Stimulated activated CD8-positive, alpha-beta memory T cell treated with anti-CD3 and anti-CD28 coated beads, Interleukin-7, amount 100 ng/mL, for 4 hours (primary cell): ENCODE measurements around the gene ACVR1B.

ENCODE experiments used
- DNase-seq, 2 donors: peaks; one replicate each; pipeline ENCODE4 v3.0.0-alpha.2; 2020; ENCODE audit warnings: low read depth in 2 of 2

Gene ACVR1B

DNA sequence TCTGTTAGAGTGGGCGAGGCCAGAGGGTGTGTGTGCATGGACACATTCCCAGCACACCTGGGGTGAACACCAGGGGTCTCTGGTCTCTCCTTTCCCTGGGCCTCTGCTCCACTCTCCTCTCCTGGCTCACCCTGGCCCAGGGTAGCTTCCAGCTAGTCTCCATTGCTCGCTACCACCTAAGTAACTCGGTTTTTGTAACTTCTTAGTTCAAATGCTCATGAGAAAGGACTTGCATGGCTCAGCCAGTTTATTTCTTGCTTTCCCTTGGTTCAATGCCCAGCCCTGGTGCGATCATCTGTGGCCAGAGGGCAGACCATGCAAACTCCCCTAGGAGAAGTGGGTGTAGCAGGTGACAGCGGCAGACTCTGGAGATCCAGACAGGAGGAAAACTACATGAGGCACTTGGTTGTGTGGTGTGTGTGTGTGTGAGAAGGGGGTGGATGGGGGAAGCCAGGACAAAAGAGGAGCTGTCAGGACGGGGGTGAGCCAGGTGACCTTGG, 8.9 kb upstream of the ACVR1B start:
- no peak for DNase-seq

DNA sequence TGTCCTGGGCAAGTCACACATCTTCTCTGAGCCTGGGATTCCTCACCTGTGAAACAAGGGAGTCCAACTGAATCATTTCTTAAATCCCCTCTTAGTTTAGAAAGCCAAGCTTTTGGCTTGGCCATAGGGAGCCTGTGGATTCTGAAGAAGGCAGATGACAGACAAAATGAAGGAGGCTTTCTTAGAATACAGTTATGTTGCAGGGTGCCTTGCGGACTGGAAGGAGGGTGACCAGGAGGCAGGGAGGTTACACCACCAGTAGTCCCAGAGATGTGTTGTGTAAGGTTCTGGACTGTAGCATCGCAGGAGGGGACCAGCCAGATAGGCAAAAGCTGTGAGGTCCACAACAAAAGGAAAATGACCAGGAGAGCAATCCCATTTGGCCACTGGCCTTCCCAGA, 8.2 kb upstream of the ACVR1B start:
- no peak for DNase-seq

DNA sequence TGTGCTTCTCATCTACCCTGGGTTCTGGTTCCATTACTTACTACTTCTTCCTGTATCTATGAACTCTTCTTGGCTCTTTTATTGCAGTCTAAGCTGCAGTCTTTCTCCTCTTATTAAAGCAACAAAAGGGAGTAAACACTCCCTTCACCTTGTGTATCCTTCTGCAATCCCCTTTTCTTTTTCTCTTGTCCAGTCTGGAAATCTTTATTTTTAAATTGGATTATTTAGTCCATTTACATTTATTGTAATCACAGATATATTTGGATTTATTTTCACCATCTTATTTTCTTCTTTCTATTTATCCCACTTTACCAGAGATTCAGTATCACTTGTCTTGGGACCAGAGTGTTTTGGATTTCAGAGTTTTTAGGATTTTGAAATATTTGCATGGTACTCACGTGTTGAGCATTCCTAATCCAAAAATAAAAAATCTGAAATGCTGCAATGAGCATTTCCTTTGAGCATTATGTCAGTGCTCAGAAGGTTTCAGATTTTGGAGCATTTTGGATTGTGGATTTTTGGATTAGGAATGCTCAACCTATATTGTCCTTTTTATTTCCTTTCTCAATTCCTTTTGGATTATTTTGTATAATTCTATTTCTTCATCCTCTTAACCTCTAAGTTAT, 6.8 kb upstream of the ACVR1B start:
- DNase-seq = no peak

GRCh38 chr12:51947246-51947996, 4.1 kb upstream of the ACVR1B start:
- DNase-seq = no peak

- DNase-seq = no peak
Observed at GRCh38 chr12:51948066-51948465, 3.4 kb upstream of the ACVR1B start.

GRCh38 chr12:51949342-51950030, 2.0 kb upstream of the ACVR1B start:
- no peak for DNase-seq

DNA sequence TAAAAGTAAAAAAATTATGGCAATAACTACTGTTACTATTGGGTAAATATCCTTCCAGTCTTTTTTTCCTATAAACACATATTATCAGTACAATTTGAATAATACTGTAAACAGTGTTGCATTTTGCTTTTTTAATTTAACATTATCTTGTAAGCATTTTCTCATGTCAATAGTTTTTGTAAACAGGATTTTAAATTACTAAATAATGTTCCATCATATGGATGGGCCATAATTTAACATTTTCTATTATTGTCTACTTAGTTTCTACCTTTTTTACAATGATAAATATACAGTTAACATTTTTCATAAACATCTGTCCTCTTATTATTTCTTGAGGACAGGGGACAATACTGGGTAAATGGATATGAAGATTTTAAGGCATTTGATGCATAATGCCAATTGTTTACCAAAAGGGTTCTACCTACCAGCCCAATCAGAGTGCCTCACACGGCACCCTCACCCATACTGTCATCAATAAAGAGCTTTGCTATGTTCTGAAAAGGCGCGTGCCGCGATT, 759 bp upstream of the ACVR1B start:
- no peak for DNase-seq

DNA sequence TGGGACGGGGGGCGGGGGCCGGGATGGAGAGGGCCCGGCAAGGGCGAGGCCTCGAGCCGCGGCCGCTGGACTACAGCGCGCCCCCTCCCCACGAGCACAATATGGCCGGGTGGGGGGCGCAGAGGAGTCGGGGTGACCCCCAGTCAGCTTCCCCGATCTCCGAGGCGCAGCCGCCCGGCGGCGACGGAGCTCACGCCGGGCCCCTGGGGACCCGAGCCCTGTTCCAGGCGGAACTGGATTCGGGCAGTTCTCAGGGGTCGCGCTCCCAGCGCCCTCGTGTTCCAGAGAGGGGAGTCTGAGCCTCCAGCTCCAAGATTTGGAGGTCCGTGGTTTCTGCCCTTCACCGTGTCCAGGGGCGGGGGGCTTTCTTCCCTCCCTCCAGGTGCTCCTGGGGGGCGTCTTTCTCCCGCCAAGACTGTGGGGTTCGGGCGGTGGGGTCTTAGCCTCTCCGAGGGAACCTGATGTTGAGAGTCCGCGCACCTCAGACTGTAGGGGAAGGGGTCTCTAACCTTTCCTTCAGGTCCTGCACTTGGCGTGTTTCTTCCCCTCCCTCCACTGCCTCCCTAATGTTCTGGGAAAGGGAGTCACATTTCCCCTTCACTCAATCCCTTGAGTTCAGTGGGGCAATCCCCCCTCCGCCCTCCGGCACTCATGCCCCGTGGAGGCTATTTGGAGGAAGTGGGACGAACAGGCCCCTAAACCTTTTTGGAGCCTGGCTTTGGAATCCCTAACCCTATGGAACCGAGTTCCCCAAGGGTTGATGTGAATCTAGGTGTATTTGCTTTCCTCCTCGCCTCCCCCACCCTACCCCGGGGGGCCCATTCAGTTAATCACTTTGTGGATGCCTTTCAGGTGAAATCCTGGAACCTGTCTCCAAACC, 584 bp downstream of the ACVR1B start:
- DNase-seq = no peak

GRCh38 chr12:51953089-51953488, 1.6 kb downstream of the ACVR1B start:
- DNase-seq = no peak

DNA sequence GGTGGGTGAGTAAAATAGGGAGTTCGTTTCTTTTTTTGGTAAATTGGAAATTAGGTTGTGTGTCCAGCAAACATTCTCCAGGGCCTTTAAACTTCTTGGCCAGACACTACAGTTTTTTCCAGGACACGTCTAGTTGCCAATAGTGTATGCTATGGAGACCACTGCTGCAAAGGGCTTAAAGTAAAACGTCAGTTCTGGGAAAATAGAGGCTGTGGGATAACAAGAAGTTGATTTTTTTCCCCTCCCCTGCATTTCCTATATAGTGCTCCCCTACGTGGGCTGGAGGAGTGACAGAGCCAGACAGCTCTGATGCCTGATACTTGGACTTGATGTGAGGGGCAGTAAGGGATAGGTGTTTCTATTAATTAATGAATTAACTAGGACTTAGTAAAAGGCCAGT, 2.4 kb downstream of the ACVR1B start:
- no peak for DNase-seq

DNA sequence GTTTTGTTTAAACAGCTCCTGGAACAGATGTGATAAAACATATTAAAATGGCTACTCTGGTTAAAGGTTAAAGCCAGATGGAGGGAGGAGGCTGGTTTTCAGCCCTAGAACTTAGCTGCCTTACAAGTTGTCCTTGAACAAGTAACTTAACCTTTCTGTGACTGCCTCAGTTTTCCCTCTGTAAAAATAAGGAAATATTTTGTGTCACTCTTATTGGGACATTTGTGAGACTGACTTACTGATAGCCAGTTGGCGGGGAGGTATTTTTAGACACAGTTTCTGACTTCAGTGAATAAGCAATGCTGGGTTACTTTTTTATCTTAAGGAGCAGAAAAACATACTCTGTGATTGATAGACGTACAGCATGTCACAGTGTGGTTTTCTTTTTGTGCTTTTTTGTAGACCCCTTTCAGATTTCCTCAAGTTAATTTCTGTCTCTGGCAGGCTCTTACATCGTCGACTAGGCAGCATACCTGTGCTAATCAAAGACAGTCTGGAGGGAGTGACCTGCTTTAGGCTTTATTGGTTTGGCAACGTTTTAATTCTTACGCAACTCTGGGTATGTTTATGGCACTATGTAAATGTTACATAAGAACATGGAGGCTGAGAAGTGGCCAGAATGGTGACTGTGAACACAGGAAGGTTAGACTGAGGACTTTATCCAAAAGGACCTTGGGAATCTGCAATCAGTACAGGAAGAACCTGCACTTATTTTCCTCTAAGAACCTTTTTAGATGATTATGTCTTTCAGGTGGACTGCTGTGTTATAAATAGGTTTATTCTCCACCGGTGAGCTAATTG, 3.3 kb downstream of the ACVR1B start:
- no peak for DNase-seq

- no peak for DNase-seq
Observed at GRCh38 chr12:51955702-51956101, 4.2 kb downstream of the ACVR1B start.

- no peak for DNase-seq
Observed at GRCh38 chr12:51958542-51958941, 7.0 kb downstream of the ACVR1B start.

DNA sequence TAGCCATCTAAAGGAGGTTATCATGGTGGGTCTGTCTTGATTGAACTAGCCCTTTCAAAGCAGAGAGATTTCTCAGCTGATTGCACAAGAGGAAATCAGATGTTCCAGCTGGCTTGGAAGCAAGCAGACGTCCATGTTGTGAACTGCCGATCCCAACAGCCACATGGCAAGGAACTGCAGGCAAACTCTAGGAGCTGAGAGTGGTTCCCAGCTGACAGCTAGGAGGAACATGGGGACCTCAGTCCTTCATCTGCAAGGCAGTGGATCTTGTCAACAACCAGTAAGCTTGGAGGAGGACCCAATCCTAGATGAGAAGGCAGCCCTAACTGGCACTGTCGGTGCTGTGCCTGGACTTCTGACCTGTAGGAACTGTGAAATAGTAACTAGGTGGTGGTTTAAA, 7.7 kb downstream of the ACVR1B start:
- DNase-seq = no peak

DNA sequence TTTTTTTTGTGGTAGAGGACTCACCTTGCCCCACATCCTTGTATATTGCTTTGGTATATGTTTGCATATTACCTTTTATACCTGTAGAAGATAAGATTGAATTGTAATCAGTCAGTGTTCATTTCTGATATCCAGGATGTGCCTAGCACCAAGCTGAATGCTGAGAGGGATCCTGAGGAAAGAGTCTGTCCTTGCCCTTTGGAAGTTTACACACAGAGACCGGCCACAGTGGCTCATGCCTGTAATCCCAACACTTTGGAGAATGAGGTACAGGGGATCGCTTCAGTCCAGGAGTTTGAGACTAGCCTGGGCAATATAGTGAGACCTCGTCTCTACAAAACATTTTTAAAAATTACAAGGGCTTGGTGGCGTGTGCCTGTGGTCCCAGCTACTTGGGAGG, 8.4 kb downstream of the ACVR1B start:
- no peak for DNase-seq

- DNase-seq = no peak
Observed at GRCh38 chr12:51960488-51960887, 9.0 kb downstream of the ACVR1B start.

DNA sequence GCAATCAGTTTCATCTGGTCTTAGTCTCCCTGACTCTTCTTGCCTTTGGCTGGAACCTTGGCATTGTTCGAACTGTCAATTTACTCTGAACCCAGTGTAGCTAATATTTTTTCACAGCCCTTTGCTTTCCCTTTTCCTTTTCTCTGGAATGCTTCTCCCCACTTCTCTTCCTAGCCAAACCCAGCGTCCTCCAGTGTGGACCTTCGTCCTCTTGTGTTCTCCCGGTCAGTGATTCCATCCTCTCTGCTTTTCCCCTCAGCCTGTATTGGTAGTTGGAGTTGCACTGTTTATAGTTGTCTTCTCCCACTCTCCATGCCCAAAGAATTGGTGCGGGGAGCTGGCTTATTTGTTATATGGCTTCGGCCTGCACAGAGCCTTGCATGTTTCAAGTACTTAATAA, 9.4 kb downstream of the ACVR1B start:
- no peak for DNase-seq

GRCh38 chr12:51961834-51962233, 10.3 kb downstream of the ACVR1B start:
- no peak for DNase-seq

- no peak for DNase-seq
Observed at GRCh38 chr12:51962737-51963136, 11.2 kb downstream of the ACVR1B start.

DNA sequence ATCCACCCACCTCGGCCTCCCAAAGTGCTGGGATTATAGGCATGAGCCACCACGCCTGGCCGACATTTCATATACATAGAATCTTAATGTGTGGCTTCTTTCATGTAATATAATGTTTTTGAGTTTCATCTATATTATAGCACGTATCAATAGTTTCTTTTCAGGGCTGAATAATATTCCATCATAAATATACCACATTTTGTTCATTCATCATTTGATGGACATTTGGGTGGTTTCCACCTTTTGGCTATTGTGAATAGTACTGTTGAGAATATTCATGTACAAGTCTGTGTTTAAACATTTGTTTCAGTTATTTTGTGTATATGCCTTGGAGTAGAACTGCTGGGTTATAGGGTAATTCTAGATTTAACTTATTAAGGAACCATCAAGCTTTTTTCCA, 12.0 kb downstream of the ACVR1B start:
- DNase-seq = no peak

DNA sequence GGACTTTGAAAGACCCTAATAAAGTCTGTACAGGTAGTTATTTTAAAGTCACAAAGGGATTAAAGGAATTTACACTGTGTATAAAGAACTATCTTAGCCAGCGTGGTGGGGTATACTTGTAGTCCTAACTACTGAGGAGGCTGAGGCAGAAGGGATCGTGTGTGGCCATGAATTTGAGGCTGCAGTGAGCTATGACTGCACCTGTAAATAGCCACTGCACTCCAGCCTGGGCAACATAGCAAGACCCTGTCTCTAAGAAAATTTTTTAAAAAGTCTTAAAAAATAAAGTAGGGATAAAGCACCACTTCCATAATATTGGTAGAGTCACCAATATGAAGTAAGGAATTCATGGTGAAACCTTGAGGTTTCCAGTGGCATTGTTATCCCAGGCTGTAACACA, 18.1 kb downstream of the ACVR1B start:
- DNase-seq = no peak
